ENCODE measurements around the gene ATF2.

ATF2 gene

GRCh38 chr2:175074478-175074877, 93.5 kb downstream of the ATF2 start:
- DNase-seq, result no peak

GRCh38 chr2:175068534-175068933, 99.5 kb downstream of the ATF2 start:
- no peak for DNase-seq

GRCh38 chr2:175066411-175066810, 101.6 kb downstream of the ATF2 start:
- no peak for DNase-seq

GRCh38 chr2:175064797-175065196, 103.2 kb downstream of the ATF2 start:
- no peak for DNase-seq

- DNase-seq, result no peak
Observed at GRCh38 chr2:175063741-175064140, 104.3 kb downstream of the ATF2 start.

GRCh38 chr2:175062787-175063585, 105.0 kb downstream of the ATF2 start:
- no peak for DNase-seq

GRCh38 chr2:175057078-175057685, 110.8 kb downstream of the ATF2 start:
- DNase-seq, result no peak

- no peak for DNase-seq
Observed at GRCh38 chr2:175055993-175056392, 112.0 kb downstream of the ATF2 start.

- no peak for DNase-seq
Observed at GRCh38 chr2:175054340-175054739, 113.7 kb downstream of the ATF2 start.

- DNase-seq, result no peak
Observed at GRCh38 chr2:175049661-175050060, 118.3 kb downstream of the ATF2 start.

- no peak for DNase-seq
Observed at GRCh38 chr2:175048275-175048674, 119.7 kb downstream of the ATF2 start.

- no peak for DNase-seq
Observed at GRCh38 chr2:175039490-175039889, 128.5 kb downstream of the ATF2 start.

GRCh38 chr2:175039031-175039430, 129.0 kb downstream of the ATF2 start:
- no peak for DNase-seq

- DNase-seq, result no peak
Observed at GRCh38 chr2:175037941-175038340, 130.1 kb downstream of the ATF2 start.

GRCh38 chr2:175036582-175037018, 131.4 kb downstream of the ATF2 start:
- DNase-seq, result no peak

- DNase-seq, result no peak
Observed at GRCh38 chr2:175035806-175036205, 132.2 kb downstream of the ATF2 start.

- DNase-seq, result no peak
Observed at GRCh38 chr2:175034716-175035115, 133.3 kb downstream of the ATF2 start.

GRCh38 chr2:175030380-175031271, 137.4 kb downstream of the ATF2 start:
- DNase-seq, result no peak

GRCh38 chr2:175027755-175028154, 140.2 kb downstream of the ATF2 start:
- DNase-seq, result no peak

GRCh38 chr2:175026385-175026784, 141.6 kb downstream of the ATF2 start:
- DNase-seq, result no peak

GRCh38 chr2:175025946-175026345, 142.1 kb downstream of the ATF2 start:
- no peak for DNase-seq

- no peak for DNase-seq
Observed at GRCh38 chr2:175025233-175025632, 142.8 kb downstream of the ATF2 start.

- DNase-seq, result no peak
Observed at GRCh38 chr2:175022923-175023322, 145.1 kb downstream of the ATF2 start.

Measured in activated naive CD4-positive, alpha-beta T cell treated with Interleukin-2 at 50 U/mL for 16 hours (primary cell).